HepG2 (cell line): ENCODE results near the gene ABL2. TPM values are rescaled to one million over a fixed set of nuclear protein-coding genes. Genes with fewer than 3 reads are reported as not detected.
A peak's percentile ranks its signal among the peaks of the same experiment; 100 is the strongest.

Experiments used
- AKAP8 ChIP-seq: sonication (generic); formaldehyde crosslinking; IDR thresholded peaks from 2 replicates; pipeline ENCODE4 v1.5.1; 2020; ENCODE audit warnings: mild to moderate bottlenecking, missing genetic modification reagents
- CBX1 ChIP-seq: IDR thresholded peaks from one replicate; pipeline ENCODE4 v1.6.1; 2016; ENCODE audit warnings: antibody characterized with exemption, low read depth
- EEA1 ChIP-seq: sonication (generic); formaldehyde crosslinking; IDR thresholded peaks from 2 replicates; pipeline ENCODE4 v1.5.1; 2020; ENCODE audit warnings: mild to moderate bottlenecking, missing genetic modification reagents, borderline replicate concordance
- HHEX ChIP-seq: IDR thresholded peaks from 2 replicates; pipeline ENCODE4 v1.6.1; 2016; ENCODE audit warnings: control low read depth
- POLR2AphosphoS5 ChIP-seq: IDR thresholded peaks from 2 replicates; pipeline ENCODE4 v1.6.1; 2012; ENCODE audit warnings: low read depth, low read length
- RFX1 ChIP-seq: fragments of 450-650 bp; IDR thresholded peaks from 2 replicates; pipeline ENCODE4 v1.6.1; 2017
- SIX4 ChIP-seq: sonication (generic); formaldehyde crosslinking; IDR thresholded peaks from 2 replicates; pipeline ENCODE4 v1.4.0; 2020; ENCODE audit warnings: missing genetic modification reagents
- SMAD3 ChIP-seq: sonication (generic); formaldehyde crosslinking; IDR thresholded peaks from 2 replicates; pipeline ENCODE4 v1.4.0; 2020; ENCODE audit warnings: missing genetic modification reagents
- SMC3 ChIP-seq: IDR thresholded peaks from 2 replicates; pipeline ENCODE4 v1.6.1; 2011; ENCODE audit warnings: low read length, improper control_type of control experiment
- SNAPC2 ChIP-seq: sonication (generic); formaldehyde crosslinking; IDR thresholded peaks from 2 replicates; pipeline ENCODE4 v1.8.1; 2022; ENCODE audit warnings: mild to moderate bottlenecking, missing genetic modification reagents
- SRSF9 ChIP-seq: fragments of 200-400 bp; formaldehyde crosslinking; IDR thresholded peaks from 2 replicates; pipeline ENCODE4 v1.6.1; 2018; ENCODE audit warnings: borderline replicate concordance, mild to moderate bottlenecking, low read depth, low read length; ENCODE audit not compliant: insufficient read depth, poor library complexity, severe bottlenecking
- TBP ChIP-seq: sonication (generic); formaldehyde crosslinking; IDR thresholded peaks from 2 replicates; pipeline ENCODE4 v1.5.0; 2020; ENCODE audit warnings: missing genetic modification reagents
- TBX2 ChIP-seq: sonication (generic); formaldehyde crosslinking; IDR thresholded peaks from 2 replicates; pipeline ENCODE4 v1.5.0; 2020; ENCODE audit warnings: missing genetic modification reagents, mild to moderate bottlenecking, borderline replicate concordance
- TGIF2 ChIP-seq: IDR thresholded peaks from 2 replicates; pipeline ENCODE4 v1.6.1; 2016; ENCODE audit warnings: control low read depth, missing compliant biosample characterization
- ZC3H13 ChIP-seq: sonication (generic); formaldehyde crosslinking; IDR thresholded peaks from 2 replicates; pipeline ENCODE4 v1.8.1; 2023; ENCODE audit warnings: mild to moderate bottlenecking, missing genetic modification reagents, moderate library complexity
- ZNF280D ChIP-seq: sonication (generic); formaldehyde crosslinking; IDR thresholded peaks from 2 replicates; pipeline ENCODE4 v1.5.1; 2020; ENCODE audit warnings: mild to moderate bottlenecking, missing genetic modification reagents
- ZNF362 ChIP-seq: sonication (generic); formaldehyde crosslinking; IDR thresholded peaks from 2 replicates; pipeline ENCODE4 v1.4.0; 2020; ENCODE audit warnings: missing genetic modification reagents, mild to moderate bottlenecking, borderline replicate concordance
- ZNF607 ChIP-seq: sonication (generic); formaldehyde crosslinking; IDR thresholded peaks from 2 replicates; pipeline ENCODE4 v1.5.1; 2020; ENCODE audit warnings: missing genetic modification reagents, mild to moderate bottlenecking, borderline replicate concordance
- ZNF672 ChIP-seq: sonication (generic); formaldehyde crosslinking; IDR thresholded peaks from 2 replicates; pipeline ENCODE4 v1.8.1; 2022; ENCODE audit warnings: missing genetic modification reagents
- ZNF777 ChIP-seq: sonication (generic); formaldehyde crosslinking; IDR thresholded peaks from 2 replicates; pipeline ENCODE4 v1.4.0; 2020; ENCODE audit warnings: missing genetic modification reagents
- polyA plus RNA-seq, 8 experiments: library from polyadenylated mRNA; depleted of rRNA in 3 of 8; stranded (reverse) in 7 of 8; unstranded in 1 of 8; fragments of >200 nt; fragmentation: Illumina TruSeq in 4 of 8; extraction: Trizol in 4 of 8; gene quantifications; 2 replicates each; pipeline versions ENCODE4 v1.2.1 to v1.2.3, GENCODE V29; 2011 to 2016; ENCODE audit warnings: low read depth in 4 of 8, missing spikeins in 1 of 8, mixed read lengths in 1 of 8; ENCODE audit not compliant: insufficient read depth in 1 of 8
- total RNA-seq, 5 experiments: library from RNA; depleted of rRNA; stranded (reverse); fragments of >200 nt; fragmentation: Illumina TruSeq; extraction: Trizol; gene quantifications; 2 replicates each; pipeline ENCODE4 v1.2.3, GENCODE V29; 2016; ENCODE audit warnings: low read depth in 1 of 5
- TF ChIP-seq, protein P1 (sequence below): sonication (generic); formaldehyde crosslinking; conservative IDR thresholded peaks from 2 replicates; pipeline ENCODE4 v1.5.0; 2020; ENCODE audit warnings: missing genetic modification reagents
- TF ChIP-seq, protein P2 (sequence below): sonication (generic); formaldehyde crosslinking; conservative IDR thresholded peaks from 2 replicates; pipeline ENCODE4 v1.4.0; 2020; ENCODE audit warnings: missing genetic modification reagents
- TF ChIP-seq, protein P3 (sequence below): sonication (generic); formaldehyde crosslinking; IDR thresholded peaks from 2 replicates; pipeline ENCODE4 v1.4.0; 2020; ENCODE audit warnings: missing genetic modification reagents

Gene ABL2
- total and polyA plus RNA-seq, 2 of the 13 experiments (the other 11 are each of a cell fraction or from before 2014, with no cell fraction given): 5.8 to 6.0 TPM

GRCh38 chr1:179151908-179152682, 77.4 kb downstream of the ABL2 start (continued):
- TF ChIP-seq, protein P1, sequence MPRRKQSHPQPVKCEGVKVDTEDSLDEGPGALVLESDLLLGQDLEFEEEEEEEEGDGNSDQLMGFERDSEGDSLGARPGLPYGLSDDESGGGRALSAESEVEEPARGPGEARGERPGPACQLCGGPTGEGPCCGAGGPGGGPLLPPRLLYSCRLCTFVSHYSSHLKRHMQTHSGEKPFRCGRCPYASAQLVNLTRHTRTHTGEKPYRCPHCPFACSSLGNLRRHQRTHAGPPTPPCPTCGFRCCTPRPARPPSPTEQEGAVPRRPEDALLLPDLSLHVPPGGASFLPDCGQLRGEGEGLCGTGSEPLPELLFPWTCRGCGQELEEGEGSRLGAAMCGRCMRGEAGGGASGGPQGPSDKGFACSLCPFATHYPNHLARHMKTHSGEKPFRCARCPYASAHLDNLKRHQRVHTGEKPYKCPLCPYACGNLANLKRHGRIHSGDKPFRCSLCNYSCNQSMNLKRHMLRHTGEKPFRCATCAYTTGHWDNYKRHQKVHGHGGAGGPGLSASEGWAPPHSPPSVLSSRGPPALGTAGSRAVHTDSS (CRISPR knock-in tag): no peak
- no peak for TF ChIP-seq TGIF2 (CRISPR knock-in tag)
- TF ChIP-seq, protein P2, sequence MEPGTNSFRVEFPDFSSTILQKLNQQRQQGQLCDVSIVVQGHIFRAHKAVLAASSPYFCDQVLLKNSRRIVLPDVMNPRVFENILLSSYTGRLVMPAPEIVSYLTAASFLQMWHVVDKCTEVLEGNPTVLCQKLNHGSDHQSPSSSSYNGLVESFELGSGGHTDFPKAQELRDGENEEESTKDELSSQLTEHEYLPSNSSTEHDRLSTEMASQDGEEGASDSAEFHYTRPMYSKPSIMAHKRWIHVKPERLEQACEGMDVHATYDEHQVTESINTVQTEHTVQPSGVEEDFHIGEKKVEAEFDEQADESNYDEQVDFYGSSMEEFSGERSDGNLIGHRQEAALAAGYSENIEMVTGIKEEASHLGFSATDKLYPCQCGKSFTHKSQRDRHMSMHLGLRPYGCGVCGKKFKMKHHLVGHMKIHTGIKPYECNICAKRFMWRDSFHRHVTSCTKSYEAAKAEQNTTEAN (CRISPR knock-in tag): 0 out of 2 replicates have a peak, but pooled peaks have one; percentile 60
- no peak for TF ChIP-seq ZNF607 (CRISPR knock-in tag)
- TF ChIP-seq, protein P3, sequence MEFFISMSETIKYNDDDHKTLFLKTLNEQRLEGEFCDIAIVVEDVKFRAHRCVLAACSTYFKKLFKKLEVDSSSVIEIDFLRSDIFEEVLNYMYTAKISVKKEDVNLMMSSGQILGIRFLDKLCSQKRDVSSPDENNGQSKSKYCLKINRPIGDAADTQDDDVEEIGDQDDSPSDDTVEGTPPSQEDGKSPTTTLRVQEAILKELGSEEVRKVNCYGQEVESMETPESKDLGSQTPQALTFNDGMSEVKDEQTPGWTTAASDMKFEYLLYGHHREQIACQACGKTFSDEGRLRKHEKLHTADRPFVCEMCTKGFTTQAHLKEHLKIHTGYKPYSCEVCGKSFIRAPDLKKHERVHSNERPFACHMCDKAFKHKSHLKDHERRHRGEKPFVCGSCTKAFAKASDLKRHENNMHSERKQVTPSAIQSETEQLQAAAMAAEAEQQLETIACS (CRISPR knock-in tag): no peak
- TF ChIP-seq POLR2AphosphoS5: no peak
- TF ChIP-seq TBP (CRISPR knock-in tag): no peak
- TF ChIP-seq SNAPC2 (CRISPR knock-in tag): peak; percentile 57; the same call in 1 of the 2 replicates
- TF ChIP-seq RFX1: no peak
- TF ChIP-seq EEA1 (CRISPR knock-in tag): no peak
- no peak for TF ChIP-seq CBX1
- TF ChIP-seq TBX2 (CRISPR knock-in tag): peak; percentile 81
- TF ChIP-seq AKAP8 (CRISPR knock-in tag): no peak
- peak; percentile 96 for TF ChIP-seq ZNF362 (CRISPR knock-in tag)
- TF ChIP-seq HHEX: no peak
- TF ChIP-seq ZNF777 (CRISPR knock-in tag): no peak
- no peak for TF ChIP-seq ZC3H13 (CRISPR knock-in tag)
- no peak for TF ChIP-seq ZNF672
- peak; percentile 52 for TF ChIP-seq SIX4
- no peak for TF ChIP-seq ZNF280D (CRISPR knock-in tag)
- TF ChIP-seq SRSF9: no peak
- TF ChIP-seq SMAD3: peak; percentile 74; the same call in 1 of the 2 replicates
- peak; percentile 13; the same call in 1 of the 2 replicates for TF ChIP-seq SMC3
